ENCODE data around the gene CHAT.
A peak's percentile ranks its signal among the peaks of the same experiment; 100 is the strongest.

CHAT gene

DNA sequence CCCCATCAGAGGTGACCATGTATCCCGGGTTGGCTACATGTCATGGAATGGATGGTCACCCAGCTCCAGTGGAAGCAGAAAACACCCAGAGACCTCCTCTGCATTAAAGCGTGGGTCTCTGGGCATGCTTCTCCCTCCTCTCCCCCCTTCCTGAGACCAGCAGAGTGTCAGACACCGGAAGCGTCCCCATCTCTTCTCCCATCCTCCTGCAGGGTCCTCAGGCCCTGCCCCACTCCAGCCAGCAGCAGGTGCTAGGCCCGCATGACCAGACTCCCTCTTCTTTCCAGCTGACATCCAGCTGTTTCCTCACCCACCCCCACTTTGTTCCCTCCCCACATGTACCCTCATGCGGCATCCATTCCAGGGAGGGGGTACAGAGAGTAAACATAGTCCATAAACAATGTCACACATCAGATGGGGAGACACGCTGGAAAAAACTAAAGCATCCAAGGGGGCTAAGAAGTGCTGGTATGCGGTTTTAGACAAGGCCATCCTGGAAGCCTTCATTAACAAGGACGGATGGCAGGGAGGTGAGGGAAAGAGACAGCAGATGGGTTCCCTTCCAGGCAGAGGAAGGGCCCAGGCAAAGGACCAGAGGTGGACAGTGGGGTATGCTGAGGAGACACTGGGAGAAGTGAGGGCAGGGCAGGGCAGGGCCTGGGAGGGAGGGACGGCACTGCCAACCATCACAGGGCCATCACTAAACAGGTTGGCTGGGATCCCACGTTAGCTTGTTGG, 16.2 kb upstream of the CHAT start:
- no peak for DNase-seq

GRCh38 chr10:49598164-49598856, 15.5 kb upstream of the CHAT start:
- DNase-seq: no peak

DNA sequence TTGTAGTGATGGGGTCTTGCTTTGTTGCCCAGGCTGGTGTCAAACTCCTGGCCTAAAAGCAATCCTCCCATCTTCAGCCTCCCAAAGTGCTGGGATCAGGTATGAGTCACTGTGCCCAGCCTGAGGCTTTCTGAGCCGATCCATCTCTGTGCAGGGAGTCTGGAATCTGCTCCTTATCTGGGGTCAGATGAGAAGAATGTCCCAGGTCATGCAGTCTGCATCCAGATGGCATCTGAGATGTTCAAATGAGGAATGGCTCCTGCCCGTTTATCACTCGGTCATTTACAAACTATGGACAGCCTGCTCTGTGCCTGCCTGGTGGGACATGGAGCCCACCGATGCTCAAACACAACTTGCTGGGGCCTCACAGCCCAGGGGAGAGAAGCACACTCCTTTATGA, 14.9 kb upstream of the CHAT start:
- DNase-seq: no peak

- DNase-seq: no peak
Measured at GRCh38 chr10:49599546-49599945, 14.3 kb upstream of the CHAT start.

DNA sequence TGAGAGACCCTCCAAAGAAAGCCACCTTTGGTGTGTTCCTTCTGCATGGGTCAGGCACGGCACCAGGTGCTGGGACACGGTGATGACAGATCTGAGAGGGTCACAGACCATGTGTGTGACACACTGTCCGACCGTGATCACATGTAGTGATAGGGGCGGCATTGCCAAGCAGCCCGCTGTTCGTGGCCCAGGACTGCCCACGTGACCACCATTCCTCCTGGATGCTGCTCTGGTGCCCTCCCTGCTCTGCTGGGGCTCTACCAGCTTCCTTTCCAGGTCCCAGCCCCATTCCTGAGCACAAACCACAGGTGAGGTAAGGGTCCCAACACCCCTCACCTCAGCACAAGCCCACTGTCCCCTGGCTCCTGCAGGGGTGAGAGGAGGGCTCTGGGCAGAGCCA, 13.8 kb upstream of the CHAT start:
- DNase-seq: no peak

DNA sequence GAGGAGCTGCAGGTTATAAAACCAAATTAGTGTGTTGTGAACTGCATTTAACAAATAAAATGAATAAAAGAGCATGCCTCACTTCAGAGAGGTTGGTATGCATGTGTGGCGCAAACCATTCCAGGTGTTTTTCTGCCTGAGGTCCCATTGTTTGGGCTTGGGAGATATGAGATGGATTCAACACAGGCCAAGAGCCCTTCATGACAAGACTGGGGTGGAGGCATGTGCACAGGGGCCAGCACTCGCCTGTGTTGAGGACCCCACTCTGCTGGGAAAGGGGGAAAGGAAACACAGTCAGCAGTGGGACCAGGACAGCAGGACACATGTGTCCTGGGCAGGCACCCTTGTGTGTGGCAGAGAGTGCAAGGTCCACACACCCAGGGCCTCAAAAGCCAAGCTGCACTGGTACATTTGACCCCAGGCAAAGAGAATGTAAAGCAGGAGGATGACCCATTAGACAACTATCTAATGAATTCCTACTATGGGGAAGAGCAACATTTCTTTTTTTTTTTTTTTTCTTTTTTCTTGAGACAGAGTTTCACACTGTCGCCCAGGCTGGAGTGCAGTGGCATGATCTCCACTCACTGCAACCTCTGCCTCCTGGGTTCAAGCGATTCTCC, 12.9 kb upstream of the CHAT start:
- DNase-seq: no peak

DNA sequence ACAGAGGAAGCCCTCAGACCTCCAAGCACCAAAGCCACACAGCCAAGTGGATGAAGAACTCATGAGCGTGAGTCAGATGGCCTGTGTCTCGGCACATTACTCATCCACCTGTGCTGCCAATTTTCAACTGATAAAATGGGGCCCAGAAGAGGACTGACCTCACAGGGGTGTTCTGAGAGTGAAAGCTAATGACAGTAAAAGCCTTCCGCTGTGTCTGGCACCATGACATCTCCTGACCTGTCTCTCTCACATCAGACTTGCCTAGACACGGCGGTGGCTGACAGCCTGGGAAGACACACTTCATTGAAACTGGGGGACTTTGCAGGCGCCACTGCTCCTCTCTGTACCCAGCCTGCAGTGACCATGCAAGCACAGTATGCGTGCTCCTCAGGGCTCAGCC, 12.0 kb upstream of the CHAT start:
- no peak for DNase-seq

- no peak for DNase-seq
Measured at GRCh38 chr10:49602380-49603023, 11.3 kb upstream of the CHAT start.

DNA sequence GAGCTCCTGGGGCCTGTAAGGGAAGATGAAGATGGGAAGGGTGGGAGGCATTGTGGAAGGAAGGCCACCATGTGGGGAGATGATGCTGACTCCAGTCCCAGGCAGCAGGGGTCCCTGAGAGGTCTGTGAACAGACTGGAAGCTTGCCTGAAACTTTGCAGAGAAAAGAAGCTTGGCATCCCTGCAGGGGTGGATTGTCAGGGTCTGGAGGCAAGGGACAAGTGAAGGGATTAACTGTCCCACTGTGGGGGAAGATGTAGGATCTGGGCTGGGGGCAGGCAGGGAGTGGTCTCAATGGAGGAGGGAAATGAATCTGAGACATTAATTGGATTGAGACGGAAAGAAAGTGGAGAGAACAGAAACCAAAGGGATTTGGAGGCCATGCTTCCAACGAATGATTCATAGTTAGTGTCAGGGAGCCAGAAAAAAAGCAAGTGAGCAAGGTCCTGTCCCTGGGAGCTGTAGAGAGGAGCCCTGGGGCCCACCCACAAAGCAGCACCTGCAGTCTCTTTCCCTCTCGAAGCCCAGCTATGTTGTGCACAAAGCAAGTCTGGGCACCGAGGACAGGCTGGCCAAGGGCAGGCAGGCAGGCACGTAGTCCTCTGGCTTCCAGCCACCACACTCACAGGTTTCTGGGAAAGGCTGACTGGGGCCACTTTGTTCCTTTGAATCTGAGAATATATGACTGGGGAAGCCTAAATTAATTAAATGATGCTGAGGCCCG, 8.5 kb upstream of the CHAT start:
- peak in 4 of 56 donors; percentile 10 to 24 (median 12) for DNase-seq

DNA sequence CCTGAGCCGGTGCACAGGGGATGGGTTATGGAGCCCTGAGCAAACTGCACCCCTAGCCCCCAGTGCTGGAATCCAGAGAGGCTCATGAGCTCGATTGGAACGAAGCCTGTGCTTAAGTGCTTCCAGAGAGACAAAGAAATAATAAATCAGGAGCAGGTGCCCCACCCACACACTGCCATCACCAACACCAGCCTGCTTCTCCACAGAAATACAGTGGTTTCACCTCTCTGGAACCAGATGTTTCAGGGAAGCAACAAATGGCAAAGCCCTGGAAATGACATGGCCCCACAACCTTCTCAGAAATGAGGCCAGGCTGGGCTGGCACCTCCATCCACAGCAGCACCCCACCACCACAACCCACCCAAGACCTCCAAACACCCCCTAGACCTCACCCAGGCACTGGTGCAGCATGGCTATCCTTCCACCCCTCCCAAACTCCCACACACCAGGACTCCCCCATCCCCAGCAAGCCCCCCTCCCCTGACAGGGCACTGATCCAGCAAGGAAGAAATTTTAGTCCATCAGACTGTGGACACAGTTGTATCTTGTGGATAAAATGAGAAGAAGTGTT, 7.8 kb upstream of the CHAT start:
- DNase-seq: no peak

GRCh38 chr10:49606981-49607535, 6.8 kb upstream of the CHAT start:
- peak in 10 of 56 donors; percentile 7 to 52 (median 21) for DNase-seq

DNA sequence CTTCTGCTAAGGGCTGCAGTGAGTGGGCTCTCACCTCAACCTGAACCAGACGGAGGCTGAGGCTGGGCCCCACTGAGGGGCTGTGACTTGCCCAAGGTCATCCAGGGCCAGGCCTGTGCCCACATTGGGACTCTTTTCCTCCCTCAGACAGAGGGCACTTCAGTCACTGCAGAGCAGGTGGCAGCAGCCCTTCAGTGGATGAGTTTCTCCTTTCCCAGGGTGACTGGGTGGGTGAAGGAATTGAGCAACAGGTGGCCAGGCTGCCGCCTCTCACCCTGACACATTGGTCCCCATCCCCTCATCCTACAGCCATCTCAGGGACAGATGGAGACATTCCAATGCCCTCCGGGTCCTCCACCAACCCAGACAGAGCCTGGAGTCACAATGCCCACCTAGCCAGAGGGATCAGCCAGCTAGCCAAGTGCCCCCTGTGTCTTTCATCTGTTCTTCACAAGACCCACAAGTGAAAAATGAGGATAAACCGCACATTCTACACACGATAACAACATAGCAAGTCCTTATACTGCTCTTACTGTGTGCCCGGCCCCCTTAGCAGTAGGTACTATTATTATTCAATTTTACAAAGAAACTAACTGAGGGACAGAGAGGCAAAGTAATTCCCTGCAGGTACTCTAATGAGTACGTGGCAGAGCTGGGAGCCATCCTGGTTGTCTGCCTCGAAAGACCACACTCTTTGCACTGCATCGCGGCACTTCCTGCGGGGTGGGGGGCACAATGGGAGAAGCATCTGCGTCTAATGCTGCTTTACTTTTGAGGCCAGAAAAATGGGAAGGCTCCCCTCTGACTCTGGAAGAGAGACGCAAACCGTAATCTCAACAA, 5.5 kb upstream of the CHAT start:
- no peak for DNase-seq

DNA sequence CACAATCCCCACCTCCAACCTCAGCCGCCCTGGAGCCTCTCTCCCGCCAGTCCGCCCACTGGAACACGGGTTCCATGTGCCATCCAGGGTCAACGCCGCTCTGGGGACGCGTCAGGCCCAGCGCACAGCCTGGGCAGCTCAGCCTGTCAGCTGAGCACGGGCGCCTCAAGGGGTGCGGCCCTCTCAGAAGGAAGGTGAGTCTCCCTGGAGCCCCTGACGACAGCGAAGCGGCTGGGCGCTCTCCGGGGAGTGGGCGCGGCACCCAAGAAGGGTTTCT, 4.9 kb upstream of the CHAT start:
- DNase-seq: no peak

DNA sequence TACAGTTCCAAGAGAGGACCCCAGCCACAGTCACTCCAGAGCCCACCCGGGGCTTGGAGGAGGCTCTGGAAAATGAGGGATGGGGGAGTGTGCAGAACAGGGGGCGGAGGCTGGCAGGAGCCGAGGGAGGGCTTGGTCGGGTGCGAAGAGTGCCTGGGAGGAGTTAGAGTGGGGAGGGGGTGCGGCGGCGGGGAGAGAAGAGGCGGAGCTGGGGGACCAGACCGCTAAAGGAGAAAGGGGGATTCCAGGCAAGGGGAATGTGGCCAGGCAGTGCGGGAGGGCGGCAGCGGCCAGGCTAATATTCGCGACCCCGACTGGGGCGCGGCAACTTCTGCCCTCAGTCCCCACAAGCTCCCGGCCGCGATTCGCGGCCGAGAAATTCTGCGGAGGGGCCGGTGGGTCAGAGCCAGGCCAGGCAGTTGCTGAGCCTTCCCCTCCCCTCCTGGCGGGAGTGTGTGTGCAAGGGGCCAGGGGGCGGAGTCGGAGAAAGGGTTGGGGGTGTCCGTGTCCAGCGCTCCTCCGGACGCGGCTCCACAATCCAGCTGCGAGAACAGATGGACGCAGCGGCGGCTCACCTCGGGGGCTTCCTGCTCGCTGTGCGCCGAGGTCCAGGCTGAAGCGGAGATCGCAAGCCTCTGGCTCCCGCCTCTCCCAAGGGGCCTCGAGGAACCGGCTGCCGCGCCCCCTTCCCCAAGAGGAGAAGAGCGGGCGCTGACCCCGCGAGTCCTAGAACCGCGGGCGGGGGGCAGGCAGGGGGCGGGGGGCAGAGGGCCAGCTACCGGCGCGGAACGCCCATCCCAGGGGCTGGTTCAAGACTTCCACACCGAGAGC, 4.3 kb upstream of the CHAT start:
- DNase-seq: no peak

- DNase-seq: no peak
Measured at GRCh38 chr10:49610114-49610457, 3.8 kb upstream of the CHAT start, which contains the start of gene SLC18A3. TSS of gene SLC18A3 (plus strand) at chr10:49610310. CDS start at chr10:49610741, 431 bp downstream.

DNA sequence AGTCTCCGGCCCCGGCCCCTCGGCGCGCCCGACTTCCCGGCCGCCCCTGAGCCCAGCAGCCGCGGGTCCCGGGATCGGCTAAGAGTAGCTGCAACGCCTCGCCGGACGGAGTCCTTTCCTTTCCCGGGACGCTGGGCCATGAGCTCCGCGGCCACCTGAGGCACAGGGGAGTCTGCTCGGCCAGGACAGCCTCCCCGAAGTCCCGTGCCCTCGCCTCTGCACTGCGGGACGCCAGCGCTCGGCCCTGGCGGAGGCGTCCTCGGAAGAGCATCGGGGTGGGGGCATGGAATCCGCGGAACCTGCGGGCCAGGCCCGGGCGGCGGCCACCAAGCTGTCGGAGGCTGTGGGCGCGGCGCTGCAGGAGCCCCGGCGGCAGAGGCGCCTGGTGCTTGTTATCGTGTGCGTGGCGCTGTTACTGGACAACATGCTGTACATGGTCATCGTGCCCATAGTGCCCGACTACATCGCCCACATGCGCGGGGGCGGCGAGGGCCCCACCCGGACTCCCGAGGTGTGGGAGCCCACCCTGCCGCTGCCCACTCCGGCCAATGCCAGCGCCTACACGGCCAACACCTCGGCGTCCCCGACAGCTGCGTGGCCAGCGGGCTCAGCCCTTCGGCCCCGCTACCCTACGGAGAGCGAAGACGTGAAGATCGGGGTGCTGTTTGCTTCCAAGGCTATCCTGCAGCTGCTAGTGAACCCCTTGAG, 3.2 kb upstream of the CHAT start:
- no peak for DNase-seq

DNA sequence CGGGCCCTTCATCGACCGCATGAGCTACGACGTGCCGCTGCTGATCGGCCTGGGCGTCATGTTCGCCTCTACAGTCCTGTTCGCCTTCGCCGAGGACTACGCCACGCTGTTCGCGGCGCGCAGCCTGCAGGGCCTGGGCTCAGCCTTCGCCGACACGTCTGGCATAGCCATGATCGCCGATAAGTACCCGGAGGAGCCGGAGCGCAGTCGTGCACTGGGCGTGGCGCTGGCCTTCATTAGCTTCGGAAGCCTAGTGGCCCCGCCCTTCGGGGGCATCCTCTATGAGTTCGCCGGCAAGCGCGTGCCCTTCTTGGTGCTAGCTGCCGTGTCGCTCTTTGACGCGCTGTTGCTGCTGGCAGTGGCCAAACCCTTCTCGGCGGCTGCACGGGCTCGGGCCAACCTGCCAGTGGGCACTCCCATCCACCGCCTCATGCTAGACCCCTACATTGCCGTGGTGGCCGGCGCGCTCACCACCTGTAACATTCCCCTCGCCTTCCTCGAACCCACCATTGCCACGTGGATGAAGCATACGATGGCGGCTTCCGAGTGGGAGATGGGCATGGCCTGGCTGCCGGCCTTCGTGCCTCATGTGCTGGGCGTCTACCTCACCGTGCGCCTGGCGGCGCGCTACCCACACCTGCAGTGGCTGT, 2.5 kb upstream of the CHAT start:
- peak in 1 of 56 donors; percentile 2 for DNase-seq

Measured in amygdala (tissue), 56 donors.